Activated CD4-positive, alpha-beta T cell treated with anti-CD3 and anti-CD28 coated beads, Interleukin-2, Interleukin-4, amounts not matched to agents 100 ng/mL and 50 ng/mL, durations not matched to agents 16 hours and 8 hours (primary cell): ENCODE results near the gene ITGB3.
A peak's percentile ranks its signal among the peaks of the same experiment; 100 is the strongest.
"Not testable (repeated sequence)": the region's sequence is repeated elsewhere in the genome, so short reads cannot be mapped to it uniquely, and the experiment has no call there.

Source experiments
- DNase-seq: peaks from one replicate; pipeline ENCODE4 v3.0.0-alpha.2; 2020; ENCODE audit warnings: low spot score

ITGB3 gene

GRCh38 chr17:47253541-47254402, at the start of gene ITGB3:
ITGB3 (plus strand) TSS chr17:47253827; CDS start chr17:47253862, 35 bp downstream.
- peak; percentile 66 for DNase-seq

- peak; percentile 84 for DNase-seq
Measured at GRCh38 chr17:47203984-47204721, 49.5 kb upstream of the ITGB3 start.

GRCh38 chr17:47204722-47205418, 48.8 kb upstream of the ITGB3 start:
- peak; percentile 59 for DNase-seq

GRCh38 chr17:47205419-47205963, 48.1 kb upstream of the ITGB3 start:
- peak; percentile 86 for DNase-seq

- no peak for DNase-seq
Measured at GRCh38 chr17:47207143-47208067, 46.2 kb upstream of the ITGB3 start.

- no peak for DNase-seq
Measured at GRCh38 chr17:47208744-47209488, 44.7 kb upstream of the ITGB3 start, which contains the start of gene MYL4. MYL4 (plus strand) TSS chr17:47209348; CDS start chr17:47209423, 75 bp downstream.

GRCh38 chr17:47209499-47209898, 44.1 kb upstream of the ITGB3 start:
- DNase-seq = no peak

- DNase-seq = no peak
Measured at GRCh38 chr17:47210105-47210504, 43.5 kb upstream of the ITGB3 start.

GRCh38 chr17:47210779-47211178, 42.8 kb upstream of the ITGB3 start:
- DNase-seq = no peak

- no peak for DNase-seq
Measured at GRCh38 chr17:47212458-47212857, 41.2 kb upstream of the ITGB3 start.

- DNase-seq = no peak
Measured at GRCh38 chr17:47213540-47213939, 40.1 kb upstream of the ITGB3 start.

GRCh38 chr17:47214931-47215330, 38.7 kb upstream of the ITGB3 start:
- DNase-seq = peak; percentile 49

- not testable (repeated sequence) for DNase-seq
Measured at GRCh38 chr17:47216821-47217220, 36.8 kb upstream of the ITGB3 start.

- peak; percentile 41 for DNase-seq
Measured at GRCh38 chr17:47217279-47217678, 36.3 kb upstream of the ITGB3 start.

GRCh38 chr17:47218896-47219430, 34.7 kb upstream of the ITGB3 start:
- no peak for DNase-seq

- DNase-seq = no peak
Measured at GRCh38 chr17:47219621-47220475, 33.8 kb upstream of the ITGB3 start.

- DNase-seq = peak; percentile 27
Measured at GRCh38 chr17:47220531-47220999, 33.1 kb upstream of the ITGB3 start.

- no peak for DNase-seq
Measured at GRCh38 chr17:47221154-47221553, 32.5 kb upstream of the ITGB3 start.

GRCh38 chr17:47222047-47222446, 31.6 kb upstream of the ITGB3 start:
- DNase-seq = no peak
